Hepatocyte (in vitro differentiated cells): Measurements from ENCODE around the gene CYBA.

ENCODE experiments used
- EZH2 ChIP-seq: fragments of 200-600 bp; sonication (generic); IDR thresholded peaks from 2 replicates; pipeline ENCODE4 v1.6.1; 2016; ENCODE audit warnings: antibody characterized with exemption, mild to moderate bottlenecking, borderline replicate concordance
- EZH2phosphoT487 ChIP-seq: fragments of 200-600 bp; sonication (generic); IDR thresholded peaks from one replicate; pipeline ENCODE4 v1.6.1; 2018; ENCODE audit warnings: antibody characterized with exemption, mild to moderate bottlenecking, low read depth, moderate library complexity; ENCODE audit not compliant: unreplicated experiment, severe bottlenecking
- TF ChIP-seq, protein P1 (sequence below): fragments of 200-600 bp; sonication (generic); IDR thresholded peaks from 2 replicates; pipeline ENCODE4 v1.5.1; 2016; ENCODE audit warnings: antibody characterized with exemption, mild to moderate bottlenecking; ENCODE audit not compliant: poor library complexity

DNA sequence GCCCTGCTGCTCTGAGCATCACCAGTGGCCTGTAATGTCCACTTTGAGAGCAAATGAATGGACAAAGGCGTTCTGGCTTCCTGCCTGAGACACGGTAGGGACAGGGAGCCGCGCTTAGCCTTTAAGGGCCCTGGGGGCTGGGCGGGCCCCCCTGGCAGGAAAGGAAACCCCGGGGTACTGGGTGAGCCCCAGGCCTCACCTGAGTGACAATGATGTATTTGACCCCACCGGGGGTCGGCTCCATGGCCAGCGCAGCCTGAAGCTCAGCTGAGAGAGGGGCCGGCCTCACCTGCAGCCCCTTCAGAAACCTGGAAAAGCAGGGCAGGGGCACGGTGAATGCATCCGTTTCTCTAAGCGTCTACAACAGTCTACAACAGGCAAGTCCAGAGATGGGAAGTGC is 2.2 kb upstream of the CYBA start:
- TF ChIP-seq, protein P1, sequence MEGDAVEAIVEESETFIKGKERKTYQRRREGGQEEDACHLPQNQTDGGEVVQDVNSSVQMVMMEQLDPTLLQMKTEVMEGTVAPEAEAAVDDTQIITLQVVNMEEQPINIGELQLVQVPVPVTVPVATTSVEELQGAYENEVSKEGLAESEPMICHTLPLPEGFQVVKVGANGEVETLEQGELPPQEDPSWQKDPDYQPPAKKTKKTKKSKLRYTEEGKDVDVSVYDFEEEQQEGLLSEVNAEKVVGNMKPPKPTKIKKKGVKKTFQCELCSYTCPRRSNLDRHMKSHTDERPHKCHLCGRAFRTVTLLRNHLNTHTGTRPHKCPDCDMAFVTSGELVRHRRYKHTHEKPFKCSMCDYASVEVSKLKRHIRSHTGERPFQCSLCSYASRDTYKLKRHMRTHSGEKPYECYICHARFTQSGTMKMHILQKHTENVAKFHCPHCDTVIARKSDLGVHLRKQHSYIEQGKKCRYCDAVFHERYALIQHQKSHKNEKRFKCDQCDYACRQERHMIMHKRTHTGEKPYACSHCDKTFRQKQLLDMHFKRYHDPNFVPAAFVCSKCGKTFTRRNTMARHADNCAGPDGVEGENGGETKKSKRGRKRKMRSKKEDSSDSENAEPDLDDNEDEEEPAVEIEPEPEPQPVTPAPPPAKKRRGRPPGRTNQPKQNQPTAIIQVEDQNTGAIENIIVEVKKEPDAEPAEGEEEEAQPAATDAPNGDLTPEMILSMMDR, result no peak
- no peak for TF ChIP-seq EZH2
- TF ChIP-seq EZH2phosphoT487, result no peak
